ENCODE data around the gene PDE6A.

Gene PDE6A

DNA sequence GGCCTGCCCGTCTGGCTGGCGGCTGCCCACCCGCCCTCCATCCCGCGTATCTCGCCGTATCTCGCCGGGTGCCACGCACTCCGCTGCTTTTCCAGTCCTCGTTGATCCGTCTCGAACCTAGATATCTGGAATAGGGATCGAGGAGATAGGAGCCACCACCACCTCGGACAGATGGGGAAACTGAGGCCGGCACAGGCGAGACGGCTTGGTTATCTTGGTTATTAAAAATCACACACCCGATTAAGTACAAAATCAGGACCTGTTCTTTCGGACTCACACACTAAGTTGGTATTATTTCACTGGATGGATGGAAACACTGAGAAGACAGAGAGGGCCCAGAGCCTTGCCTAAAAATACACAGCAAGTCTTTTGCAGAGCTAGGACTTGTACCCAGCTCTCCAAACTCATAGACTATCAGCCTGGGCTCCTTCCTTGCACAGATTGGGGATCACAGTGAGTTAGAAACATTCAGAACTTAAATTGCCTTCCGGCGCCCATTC, 16.6 kb upstream of the PDE6A start:
- DNase-seq (ENCODE audit: low read depth) = no peak

DNA sequence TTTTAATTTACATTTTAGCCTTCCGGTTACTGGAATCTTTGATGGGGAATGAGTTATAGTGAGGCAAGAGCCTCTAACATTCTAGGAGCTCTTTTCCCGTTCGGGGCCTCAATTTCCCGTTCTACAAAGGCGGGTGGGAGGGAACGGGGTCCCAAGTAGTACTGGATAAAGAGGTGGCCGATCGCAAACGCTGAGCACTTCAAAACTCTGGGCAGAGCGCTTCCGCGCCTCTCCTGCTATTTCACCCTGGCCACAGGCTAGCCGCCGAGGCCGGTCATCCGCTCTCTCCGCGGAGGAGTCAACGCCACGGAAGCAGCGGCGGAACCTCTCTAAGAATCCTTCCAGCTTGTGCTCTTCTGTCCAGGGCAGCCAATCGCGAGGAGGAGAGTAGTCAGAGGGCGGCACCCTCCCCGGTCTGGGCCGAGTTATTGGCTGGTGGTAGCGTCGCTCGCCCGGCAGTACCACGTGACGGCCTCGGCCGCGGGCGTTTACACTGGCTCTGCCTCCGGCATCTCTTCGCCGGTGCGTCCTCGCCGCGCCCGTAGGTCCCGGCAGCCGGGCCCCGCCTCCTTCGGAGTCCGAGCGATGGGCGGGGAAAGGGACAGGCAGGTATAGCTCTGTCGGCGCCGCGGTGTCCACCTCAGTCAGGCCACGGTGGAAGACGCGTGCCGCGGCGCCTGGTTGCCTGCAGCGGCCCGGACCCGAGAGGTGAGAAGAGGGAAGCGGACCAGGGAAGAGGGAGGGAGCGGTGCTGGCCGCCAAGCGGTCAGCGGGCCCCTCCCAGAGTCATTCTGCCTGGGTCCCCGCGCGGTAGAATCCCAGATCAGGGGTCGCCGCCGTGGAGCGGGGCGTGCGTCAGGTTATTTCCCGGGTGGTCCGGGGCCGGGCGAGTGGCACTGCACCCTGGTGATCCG, 15.9 kb upstream of the PDE6A start, which contains the start of gene SLC26A2:
Gene SLC26A2 (plus strand): TSS at position 487 of the 914 bp plus-strand sequence. CDS start 16,895 bp downstream, outside the sequence.
- peak; percentile 89 for DNase-seq (ENCODE audit: low read depth)
- TF ChIP-seq, protein P1, sequence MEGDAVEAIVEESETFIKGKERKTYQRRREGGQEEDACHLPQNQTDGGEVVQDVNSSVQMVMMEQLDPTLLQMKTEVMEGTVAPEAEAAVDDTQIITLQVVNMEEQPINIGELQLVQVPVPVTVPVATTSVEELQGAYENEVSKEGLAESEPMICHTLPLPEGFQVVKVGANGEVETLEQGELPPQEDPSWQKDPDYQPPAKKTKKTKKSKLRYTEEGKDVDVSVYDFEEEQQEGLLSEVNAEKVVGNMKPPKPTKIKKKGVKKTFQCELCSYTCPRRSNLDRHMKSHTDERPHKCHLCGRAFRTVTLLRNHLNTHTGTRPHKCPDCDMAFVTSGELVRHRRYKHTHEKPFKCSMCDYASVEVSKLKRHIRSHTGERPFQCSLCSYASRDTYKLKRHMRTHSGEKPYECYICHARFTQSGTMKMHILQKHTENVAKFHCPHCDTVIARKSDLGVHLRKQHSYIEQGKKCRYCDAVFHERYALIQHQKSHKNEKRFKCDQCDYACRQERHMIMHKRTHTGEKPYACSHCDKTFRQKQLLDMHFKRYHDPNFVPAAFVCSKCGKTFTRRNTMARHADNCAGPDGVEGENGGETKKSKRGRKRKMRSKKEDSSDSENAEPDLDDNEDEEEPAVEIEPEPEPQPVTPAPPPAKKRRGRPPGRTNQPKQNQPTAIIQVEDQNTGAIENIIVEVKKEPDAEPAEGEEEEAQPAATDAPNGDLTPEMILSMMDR (IDR thresholded peaks at IDR 0.05; ENCODE audit: low read depth, low read length, missing control alignments) = no peak
- H3K4me3 ChIP-seq (ENCODE audit: low read depth, low read length) = peak within 1 kb of the TSS; percentile 73

More for the DNA sequence above, 16.6 kb upstream of the PDE6A start:
- H3K4me3 ChIP-seq (ENCODE audit: low read depth, low read length) = peak overlapping the region; percentile 73
- TF ChIP-seq, protein P1 (IDR thresholded peaks at IDR 0.05; ENCODE audit: low read depth, low read length, missing control alignments) = no peak

DNA sequence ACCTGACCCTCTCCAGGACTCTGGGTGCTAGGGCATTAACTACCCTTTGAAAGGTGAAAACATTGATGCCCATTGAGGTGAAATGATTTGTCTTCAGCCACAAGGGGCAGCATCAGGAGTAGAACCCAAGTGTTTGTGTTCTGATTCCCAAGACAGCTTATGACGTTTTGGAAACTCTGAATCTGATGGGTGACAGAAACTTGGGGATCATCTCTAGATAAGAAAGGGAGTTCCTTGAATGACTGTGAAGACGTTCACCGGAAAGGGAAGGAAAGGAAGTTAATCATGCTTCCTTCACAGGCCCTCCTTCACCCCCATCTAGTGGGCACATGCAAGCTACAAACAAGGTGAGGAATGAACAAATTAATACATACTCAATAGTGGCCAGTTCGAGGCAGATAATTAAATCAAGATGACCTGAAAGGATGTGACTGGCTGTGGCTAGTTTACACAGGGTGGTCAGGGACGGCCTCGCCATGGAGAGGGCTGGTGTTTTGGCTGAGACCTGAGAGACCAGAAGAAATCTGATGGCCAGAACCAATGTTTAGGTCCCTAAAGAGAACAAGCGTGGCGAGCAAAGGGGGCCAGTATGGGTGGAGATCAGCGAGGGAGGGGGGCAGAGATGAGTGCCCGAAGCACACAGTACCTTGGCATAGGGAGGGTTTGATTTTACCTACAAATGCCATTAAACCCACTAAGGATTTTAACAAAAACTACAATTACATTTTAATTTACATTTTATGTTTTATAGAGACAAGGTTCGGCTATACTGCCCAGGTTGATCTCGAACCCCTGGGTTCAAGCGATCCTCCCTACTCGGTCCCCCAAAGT, 15.0 kb upstream of the PDE6A start:
- DNase-seq (ENCODE audit: low read depth) = peak; percentile 30
- TF ChIP-seq, protein P1 (IDR thresholded peaks at IDR 0.05; ENCODE audit: low read depth, low read length, missing control alignments) = peak; percentile 77
- H3K4me3 ChIP-seq (ENCODE audit: low read depth, low read length) = peak overlapping the region; percentile 73

DNA sequence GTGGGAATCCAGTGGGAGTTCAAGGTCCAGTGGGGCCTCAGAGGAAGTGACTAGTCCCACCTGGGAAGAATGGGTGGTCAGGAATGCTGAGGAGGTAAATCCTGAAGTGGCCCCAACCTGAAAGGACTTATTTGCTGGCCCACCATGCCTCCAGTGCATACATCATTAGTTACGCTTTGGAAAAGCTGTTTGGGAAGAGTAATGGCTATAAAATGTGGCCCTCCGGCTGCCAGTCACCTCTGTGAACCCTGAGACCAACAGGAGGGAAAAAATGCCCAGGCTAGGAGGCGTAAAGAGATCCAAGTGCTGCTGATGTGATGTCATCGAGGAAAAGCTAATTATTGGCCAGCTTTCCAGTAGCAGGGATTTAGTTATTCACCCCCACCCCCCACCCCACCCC, 13.3 kb upstream of the PDE6A start:
- no peak for DNase-seq (ENCODE audit: low read depth)
- no peak overlapping the region for H3K4me3 ChIP-seq (ENCODE audit: low read depth, low read length)
- TF ChIP-seq, protein P1 (IDR thresholded peaks at IDR 0.05; ENCODE audit: low read depth, low read length, missing control alignments) = no peak

DNA sequence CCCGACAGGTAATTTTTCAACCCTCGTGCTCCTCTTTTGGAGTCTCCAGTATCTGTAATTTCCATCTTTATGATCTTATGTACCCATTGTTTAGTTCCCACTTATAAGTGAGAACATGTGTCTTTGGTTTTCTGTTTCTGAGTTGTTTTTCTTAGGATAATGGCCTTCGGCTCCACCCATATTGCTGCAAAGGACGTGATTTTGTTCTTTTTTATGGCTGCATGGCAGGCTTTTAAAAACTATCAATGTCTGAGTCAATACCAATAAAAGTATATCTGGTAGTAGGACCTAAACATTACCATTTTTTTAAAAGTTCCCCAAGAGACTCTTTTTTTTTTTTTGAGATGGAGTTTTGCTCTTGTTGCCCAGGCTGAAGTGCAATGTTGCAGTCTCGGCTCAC, 12.1 kb upstream of the PDE6A start:
- TF ChIP-seq, protein P1 (IDR thresholded peaks at IDR 0.05; ENCODE audit: low read depth, low read length, missing control alignments) = no peak
- no peak for DNase-seq (ENCODE audit: low read depth)
- no peak overlapping the region for H3K4me3 ChIP-seq (ENCODE audit: low read depth, low read length)

DNA sequence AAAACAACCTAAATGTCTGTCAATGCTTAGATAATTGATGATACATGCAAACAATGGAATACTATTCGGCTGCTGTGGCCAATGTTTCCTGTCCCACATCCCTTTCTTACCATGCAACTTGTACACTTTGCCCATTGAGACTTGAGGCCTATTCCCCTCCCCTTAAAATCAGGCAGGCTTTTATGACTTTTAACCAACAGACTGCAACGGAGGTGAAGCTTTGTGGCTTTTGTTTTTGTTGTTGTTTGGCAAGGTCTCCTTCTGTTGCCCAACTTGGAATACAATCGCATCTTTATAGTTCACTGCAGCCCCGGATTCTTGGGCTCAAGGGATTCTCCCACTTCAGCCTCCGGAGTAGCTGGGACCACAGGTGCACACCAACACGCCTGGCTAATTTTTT, 10.2 kb upstream of the PDE6A start:
- no peak for DNase-seq (ENCODE audit: low read depth)
- no peak overlapping the region for H3K4me3 ChIP-seq (ENCODE audit: low read depth, low read length)
- TF ChIP-seq, protein P1 (IDR thresholded peaks at IDR 0.05; ENCODE audit: low read depth, low read length, missing control alignments) = no peak
